WTC11 (cell line): ENCODE measurements around the gene VIPR2. TPM values are rescaled to one million over a fixed set of nuclear protein-coding genes. Genes with fewer than 3 reads are reported as not detected.

Source experiments
- ATAC-seq: fragments of 200-7000 bp; cut with Tn5 transposase; 2 replicates; pipeline ENCODE4 v1.10.0; 2021; ENCODE audit warnings: mild to moderate bottlenecking, moderate library complexity
- CTCF ChIA-PET: fragments of 300-600 bp; sonication (Branson Sonifier 250); formaldehyde crosslinking; loops from one replicate; lab custom pipeline; 2021; ENCODE audit warnings: antibody characterized with exemption; lab: Charles Lee
- POLR2A ChIA-PET: fragments of 350-600 bp; sonication (Branson Sonifier 250); formaldehyde crosslinking; loops from one replicate; lab custom pipeline; 2021; ENCODE audit warnings: antibody characterized with exemption; lab: Charles Lee
- DNase-seq: peaks from one replicate; pipeline ENCODE4 v3.0.0; 2021; ENCODE audit warnings: low spot score
- H3K27ac Mint-ChIP-seq: 2 replicates; pipeline ENCODE4 v1.8.0; 2021; ENCODE audit warnings: mixed read lengths
- H3K27me3 Mint-ChIP-seq: 2 replicates; pipeline ENCODE4 v1.8.0; 2021; ENCODE audit warnings: low read depth, mild to moderate bottlenecking, moderate library complexity, mixed read lengths
- H3K36me3 Mint-ChIP-seq: 2 replicates; pipeline ENCODE4 v1.8.0; 2021; ENCODE audit warnings: mixed read lengths
- H3K4me1 Mint-ChIP-seq: 2 replicates; pipeline ENCODE4 v1.8.0; 2022; ENCODE audit warnings: mixed read lengths
- H3K4me3 Mint-ChIP-seq: 2 replicates; pipeline ENCODE4 v1.8.0; 2021; ENCODE audit warnings: mild to moderate bottlenecking, moderate library complexity, mixed read lengths
- H3K9me3 Mint-ChIP-seq: 2 replicates; pipeline ENCODE4 v1.8.0; 2021; ENCODE audit warnings: mixed read lengths
- EMX1 ChIP-seq: fragments of 250-450 bp; sonication (Bioruptor Pico); IDR thresholded peaks from 2 replicates; pipeline ENCODE4 v1.8.0; 2021; ENCODE audit warnings: mild to moderate bottlenecking
- ETV6 ChIP-seq: sonication (generic); formaldehyde crosslinking; IDR thresholded peaks from 2 replicates; pipeline ENCODE4 v1.8.1; 2022; ENCODE audit warnings: mild to moderate bottlenecking, missing genetic modification reagents
- IRF2 ChIP-seq: sonication (generic); formaldehyde crosslinking; IDR thresholded peaks from 2 replicates; pipeline ENCODE4 v1.8.0; 2022; ENCODE audit warnings: low read depth, missing genetic modification reagents, borderline replicate concordance
- JAZF1 ChIP-seq: fragments of 250-450 bp; sonication (Bioruptor Pico); IDR thresholded peaks from 2 replicates; pipeline ENCODE4 v1.9.0; 2021; ENCODE audit warnings: moderate library complexity, mild to moderate bottlenecking, inconsistent platforms
- NR2C2 ChIP-seq: sonication (generic); formaldehyde crosslinking; IDR thresholded peaks from 2 replicates; pipeline ENCODE4 v1.8.0; 2022; ENCODE audit warnings: mild to moderate bottlenecking, missing genetic modification reagents
- SOX15 ChIP-seq: fragments of 250-450 bp; sonication (Bioruptor Pico); IDR thresholded peaks from 2 replicates; pipeline ENCODE4 v1.9.0; 2021; ENCODE audit warnings: mild to moderate bottlenecking
- TEAD4 ChIP-seq: sonication (generic); formaldehyde crosslinking; IDR thresholded peaks from 2 replicates; pipeline ENCODE4 v1.8.0; 2022; ENCODE audit warnings: mild to moderate bottlenecking, missing genetic modification reagents
- USF2 ChIP-seq: sonication (generic); formaldehyde crosslinking; IDR thresholded peaks from 2 replicates; pipeline ENCODE4 v1.8.1; 2023; ENCODE audit warnings: mild to moderate bottlenecking, missing genetic modification reagents, moderate library complexity
- ZBTB21 ChIP-seq: sonication (generic); formaldehyde crosslinking; IDR thresholded peaks from 2 replicates; pipeline ENCODE4 v1.8.1; 2023; ENCODE audit warnings: mild to moderate bottlenecking, missing genetic modification reagents, borderline replicate concordance
- ZNF425 ChIP-seq: fragments of 250-450 bp; sonication (Bioruptor Pico); conservative IDR thresholded peaks from 2 replicates; pipeline ENCODE4 v1.9.0; 2021; ENCODE audit warnings: mild to moderate bottlenecking
- total RNA-seq: library from RNA; stranded (reverse); gene quantifications from 3 replicates; pipeline ENCODE4 v1.2.3, GENCODE V29; 2021
- TF ChIP-seq, protein P1 (sequence below): fragments of 250-450 bp; sonication (Bioruptor Pico); IDR thresholded peaks from 2 replicates; pipeline ENCODE4 v1.9.0; 2021; ENCODE audit warnings: moderate library complexity, mild to moderate bottlenecking, inconsistent platforms, borderline replicate concordance
- TF ChIP-seq, protein P2 (sequence below): fragments of 250-450 bp; sonication (Bioruptor Pico); IDR thresholded peaks from 2 replicates; pipeline ENCODE4 v1.9.0; 2021; ENCODE audit warnings: mild to moderate bottlenecking
- TF ChIP-seq, protein P3 (sequence below): sonication (generic); formaldehyde crosslinking; IDR thresholded peaks from 2 replicates; pipeline ENCODE4 v1.8.0; 2023; ENCODE audit warnings: mild to moderate bottlenecking, missing genetic modification reagents
- TF ChIP-seq, protein P4 (sequence below): fragments of 200-600 bp; IDR thresholded peaks from 2 replicates; pipeline ENCODE4 v1.8.0; 2022; ENCODE audit warnings: antibody characterized with exemption

Gene VIPR2
- total RNA-seq, 1 experiment from 2014 or later: 7.5 TPM

DNA sequence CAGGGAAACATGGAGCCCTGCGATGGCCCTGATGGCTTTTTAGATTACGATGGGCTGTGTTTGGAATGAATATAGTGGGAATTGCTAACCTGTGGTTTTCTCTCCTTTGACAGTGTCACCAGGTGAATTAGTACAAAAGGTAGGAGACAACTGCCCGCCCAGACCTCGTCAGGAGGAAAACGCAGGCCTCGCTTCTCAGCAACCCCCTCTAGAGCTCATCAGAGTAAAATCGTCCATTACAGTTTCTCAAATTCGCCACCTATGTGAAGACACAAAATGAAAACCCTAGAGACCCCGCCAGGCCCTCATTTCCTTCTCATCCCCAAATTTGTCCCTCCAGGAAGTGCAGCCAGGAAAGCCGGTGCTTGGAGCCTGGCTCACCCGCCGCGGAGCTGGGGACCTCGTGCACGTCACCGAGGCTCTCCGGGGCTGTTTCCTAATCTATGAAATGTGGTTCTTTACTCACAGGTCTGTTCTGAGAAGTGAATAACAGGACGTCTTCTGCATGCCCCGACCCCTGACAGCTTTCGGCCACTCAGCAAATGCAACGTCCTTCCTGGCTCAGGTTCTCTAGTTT lies 143.7 kb downstream of the VIPR2 start:
- ChIA-PET POLR2A (no interaction called here), CTCF (interaction anchor here (0.6 to 3.4 kb wide), 19 partner anchors 8 to 397 kb away, joined by 3 to 32 read pairs (median 4); no protein-coding TSS in a partner anchor)
- DNase-seq (no peak), ATAC-seq (peak; percentile 91)
- peaks cover 20% of the 10 kb centered on the region for H3K27me3 Mint-ChIP-seq
- no peak for TF ChIP-seq ETV6 (CRISPR knock-in tag)
- TF ChIP-seq TEAD4 (CRISPR knock-in tag): no peak
- TF ChIP-seq, protein P1, sequence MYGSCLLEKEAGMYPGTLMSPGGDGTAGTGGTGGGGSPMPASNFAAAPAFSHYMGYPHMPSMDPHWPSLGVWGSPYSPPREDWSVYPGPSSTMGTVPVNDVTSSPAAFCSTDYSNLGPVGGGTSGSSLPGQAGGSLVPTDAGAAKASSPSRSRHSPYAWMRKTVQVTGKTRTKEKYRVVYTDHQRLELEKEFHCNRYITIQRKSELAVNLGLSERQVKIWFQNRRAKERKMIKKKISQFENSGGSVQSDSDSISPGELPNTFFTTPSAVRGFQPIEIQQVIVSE (CRISPR knock-in tag): no peak
- no peak for TF ChIP-seq SOX15 (CRISPR knock-in tag)
- no peak overlapping the region for H3K4me3 Mint-ChIP-seq
- no peaks in the 10 kb centered on the region for H3K9me3 Mint-ChIP-seq
- peaks cover 11% of the 10 kb centered on the region for H3K4me1 Mint-ChIP-seq
- no peak overlapping the region for H3K27ac Mint-ChIP-seq
- H3K36me3 Mint-ChIP-seq: no peaks in the 10 kb centered on the region

DNA sequence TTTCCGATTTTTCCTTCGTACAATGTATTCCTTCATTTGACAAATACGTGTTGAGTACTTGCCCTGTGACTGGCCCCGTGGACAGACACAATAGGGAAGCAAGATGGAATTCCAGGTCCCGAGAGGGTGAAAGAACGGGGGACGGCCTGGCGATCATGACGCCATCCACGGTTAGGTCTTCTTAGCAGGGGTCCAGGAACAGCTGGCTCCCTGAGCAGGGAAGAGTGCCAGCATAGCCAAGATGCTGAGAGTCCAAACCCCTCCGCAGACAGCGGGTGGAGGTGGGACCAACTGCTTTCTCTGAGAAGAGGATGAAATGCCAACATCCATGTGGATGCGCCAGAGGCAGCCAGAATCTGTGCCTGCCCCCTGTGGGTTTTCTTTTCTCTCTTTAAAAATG lies 144.6 kb downstream of the VIPR2 start:
- peaks cover 29% of the 10 kb centered on the region for H3K27me3 Mint-ChIP-seq
- H3K27ac Mint-ChIP-seq: no peak overlapping the region
- ChIA-PET CTCF (interaction anchor here (1.6 to 3.4 kb wide), 2 partner anchors 24 to 31 kb away, joined by 10 to 32 read pairs; no protein-coding TSS in a partner anchor), POLR2A (no interaction called here)
- peaks cover 11% of the 10 kb centered on the region for H3K4me1 Mint-ChIP-seq
- H3K9me3 Mint-ChIP-seq: no peaks in the 10 kb centered on the region
- no peak for TF ChIP-seq NR2C2
- TF ChIP-seq ZNF425: no peak
- TF ChIP-seq ZBTB21 (CRISPR knock-in tag): no peak
- TF ChIP-seq, protein P2, sequence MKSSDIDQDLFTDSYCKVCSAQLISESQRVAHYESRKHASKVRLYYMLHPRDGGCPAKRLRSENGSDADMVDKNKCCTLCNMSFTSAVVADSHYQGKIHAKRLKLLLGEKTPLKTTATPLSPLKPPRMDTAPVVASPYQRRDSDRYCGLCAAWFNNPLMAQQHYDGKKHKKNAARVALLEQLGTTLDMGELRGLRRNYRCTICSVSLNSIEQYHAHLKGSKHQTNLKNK (CRISPR knock-in tag): no peak
- no peak for TF ChIP-seq JAZF1 (CRISPR knock-in tag)
- TF ChIP-seq, protein P1 (CRISPR knock-in tag): no peak
- no peak for TF ChIP-seq IRF2
- TF ChIP-seq, protein P3, sequence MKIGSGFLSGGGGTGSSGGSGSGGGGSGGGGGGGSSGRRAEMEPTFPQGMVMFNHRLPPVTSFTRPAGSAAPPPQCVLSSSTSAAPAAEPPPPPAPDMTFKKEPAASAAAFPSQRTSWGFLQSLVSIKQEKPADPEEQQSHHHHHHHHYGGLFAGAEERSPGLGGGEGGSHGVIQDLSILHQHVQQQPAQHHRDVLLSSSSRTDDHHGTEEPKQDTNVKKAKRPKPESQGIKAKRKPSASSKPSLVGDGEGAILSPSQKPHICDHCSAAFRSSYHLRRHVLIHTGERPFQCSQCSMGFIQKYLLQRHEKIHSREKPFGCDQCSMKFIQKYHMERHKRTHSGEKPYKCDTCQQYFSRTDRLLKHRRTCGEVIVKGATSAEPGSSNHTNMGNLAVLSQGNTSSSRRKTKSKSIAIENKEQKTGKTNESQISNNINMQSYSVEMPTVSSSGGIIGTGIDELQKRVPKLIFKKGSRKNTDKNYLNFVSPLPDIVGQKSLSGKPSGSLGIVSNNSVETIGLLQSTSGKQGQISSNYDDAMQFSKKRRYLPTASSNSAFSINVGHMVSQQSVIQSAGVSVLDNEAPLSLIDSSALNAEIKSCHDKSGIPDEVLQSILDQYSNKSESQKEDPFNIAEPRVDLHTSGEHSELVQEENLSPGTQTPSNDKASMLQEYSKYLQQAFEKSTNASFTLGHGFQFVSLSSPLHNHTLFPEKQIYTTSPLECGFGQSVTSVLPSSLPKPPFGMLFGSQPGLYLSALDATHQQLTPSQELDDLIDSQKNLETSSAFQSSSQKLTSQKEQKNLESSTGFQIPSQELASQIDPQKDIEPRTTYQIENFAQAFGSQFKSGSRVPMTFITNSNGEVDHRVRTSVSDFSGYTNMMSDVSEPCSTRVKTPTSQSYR (CRISPR knock-in tag): no peak
- no peak for TF ChIP-seq EMX1 (CRISPR knock-in tag)
- TF ChIP-seq USF2: no peak
- TF ChIP-seq, protein P4, sequence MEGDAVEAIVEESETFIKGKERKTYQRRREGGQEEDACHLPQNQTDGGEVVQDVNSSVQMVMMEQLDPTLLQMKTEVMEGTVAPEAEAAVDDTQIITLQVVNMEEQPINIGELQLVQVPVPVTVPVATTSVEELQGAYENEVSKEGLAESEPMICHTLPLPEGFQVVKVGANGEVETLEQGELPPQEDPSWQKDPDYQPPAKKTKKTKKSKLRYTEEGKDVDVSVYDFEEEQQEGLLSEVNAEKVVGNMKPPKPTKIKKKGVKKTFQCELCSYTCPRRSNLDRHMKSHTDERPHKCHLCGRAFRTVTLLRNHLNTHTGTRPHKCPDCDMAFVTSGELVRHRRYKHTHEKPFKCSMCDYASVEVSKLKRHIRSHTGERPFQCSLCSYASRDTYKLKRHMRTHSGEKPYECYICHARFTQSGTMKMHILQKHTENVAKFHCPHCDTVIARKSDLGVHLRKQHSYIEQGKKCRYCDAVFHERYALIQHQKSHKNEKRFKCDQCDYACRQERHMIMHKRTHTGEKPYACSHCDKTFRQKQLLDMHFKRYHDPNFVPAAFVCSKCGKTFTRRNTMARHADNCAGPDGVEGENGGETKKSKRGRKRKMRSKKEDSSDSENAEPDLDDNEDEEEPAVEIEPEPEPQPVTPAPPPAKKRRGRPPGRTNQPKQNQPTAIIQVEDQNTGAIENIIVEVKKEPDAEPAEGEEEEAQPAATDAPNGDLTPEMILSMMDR: no peak
- DNase-seq: no peak
- no peak overlapping the region for H3K4me3 Mint-ChIP-seq
- H3K36me3 Mint-ChIP-seq: no peaks in the 10 kb centered on the region
- ATAC-seq: no peak
